ENCODE measurements around the gene UBE2J2.

The UBE2J2 gene

DNA sequence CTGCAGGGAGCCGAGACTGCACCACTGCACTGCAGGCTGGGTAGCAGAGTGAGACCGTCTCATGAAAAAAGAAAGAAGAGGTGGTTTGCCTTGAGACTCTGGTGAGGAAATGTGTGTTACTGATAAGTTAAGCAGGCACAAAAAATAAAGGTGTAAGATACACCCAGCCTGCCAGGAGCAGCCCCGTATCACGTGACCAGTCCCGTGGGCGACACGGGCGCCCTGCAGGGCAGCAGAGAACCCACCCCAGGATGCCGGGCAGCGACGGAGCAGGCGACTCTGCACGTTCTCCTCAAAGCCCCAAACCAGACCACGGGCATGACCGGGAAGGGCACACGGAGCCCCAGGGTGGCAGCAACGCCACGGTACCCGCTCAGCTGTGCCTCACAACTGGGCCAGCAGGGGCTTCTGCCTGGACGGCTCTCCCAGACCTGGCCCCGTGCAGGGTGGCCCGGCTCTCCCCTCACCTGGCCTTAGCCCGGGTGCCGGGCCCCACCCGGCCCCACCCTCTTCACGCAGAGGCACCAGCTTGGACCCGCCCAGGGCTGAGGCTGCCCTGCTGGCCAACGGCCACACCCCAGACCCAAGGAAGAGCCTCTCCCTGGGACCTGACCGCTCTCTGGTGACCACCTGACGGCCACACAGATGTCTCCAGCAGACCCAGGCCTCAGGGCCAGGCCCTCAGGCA is 51.6 kb downstream of the UBE2J2 start:
- no peak overlapping the region for H3K9ac ChIP-seq (ENCODE audit: low read depth, low read length)
- H3K4me1 ChIP-seq (ENCODE audit: control insufficient read depth, insufficient read depth, low read length), result no peaks in the 10 kb centered on the region
- no peaks in the 10 kb centered on the region for H3K9me3 ChIP-seq (ENCODE audit: control insufficient read depth, insufficient read depth, low read length)
- H3K27me3 ChIP-seq (ENCODE audit: control insufficient read depth, insufficient read depth, low read length), result no peaks in the 10 kb centered on the region
- peaks cover 26% of the 10 kb centered on the region for H3K36me3 ChIP-seq (ENCODE audit: control insufficient read depth, insufficient read depth, low read length)
- no peak overlapping the region for H3K4me3 ChIP-seq (ENCODE audit: low read depth, low read length)

DNA sequence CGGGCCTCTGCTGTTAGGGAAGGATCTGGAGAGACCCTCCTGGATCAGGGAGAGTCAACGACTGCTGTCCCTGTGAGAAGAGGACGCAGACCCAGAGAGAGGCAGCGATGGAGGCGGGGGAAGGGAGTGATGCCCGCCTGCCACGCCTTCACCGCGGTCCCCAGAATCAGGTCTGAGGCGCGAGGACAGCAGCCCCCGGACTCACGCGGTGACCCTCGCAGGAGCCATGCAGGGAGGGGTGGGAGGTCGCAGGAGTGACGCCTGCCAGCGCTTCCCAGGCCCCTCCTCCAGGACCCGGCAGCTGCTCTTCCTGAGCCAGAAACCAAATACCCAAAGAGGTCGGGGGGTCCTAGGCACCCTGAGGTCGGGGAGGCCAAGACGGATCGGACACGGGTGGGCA is 53.5 kb downstream of the UBE2J2 start:
- no peak overlapping the region for H3K4me3 ChIP-seq (ENCODE audit: low read depth, low read length)
- H3K4me1 ChIP-seq (ENCODE audit: control insufficient read depth, insufficient read depth, low read length), result no peaks in the 10 kb centered on the region
- no peaks in the 10 kb centered on the region for H3K27me3 ChIP-seq (ENCODE audit: control insufficient read depth, insufficient read depth, low read length)
- no peaks in the 10 kb centered on the region for H3K9me3 ChIP-seq (ENCODE audit: control insufficient read depth, insufficient read depth, low read length)
- no peak overlapping the region for H3K9ac ChIP-seq (ENCODE audit: low read depth, low read length)
- H3K36me3 ChIP-seq (ENCODE audit: control insufficient read depth, insufficient read depth, low read length), result peaks cover 30% of the 10 kb centered on the region

DNA sequence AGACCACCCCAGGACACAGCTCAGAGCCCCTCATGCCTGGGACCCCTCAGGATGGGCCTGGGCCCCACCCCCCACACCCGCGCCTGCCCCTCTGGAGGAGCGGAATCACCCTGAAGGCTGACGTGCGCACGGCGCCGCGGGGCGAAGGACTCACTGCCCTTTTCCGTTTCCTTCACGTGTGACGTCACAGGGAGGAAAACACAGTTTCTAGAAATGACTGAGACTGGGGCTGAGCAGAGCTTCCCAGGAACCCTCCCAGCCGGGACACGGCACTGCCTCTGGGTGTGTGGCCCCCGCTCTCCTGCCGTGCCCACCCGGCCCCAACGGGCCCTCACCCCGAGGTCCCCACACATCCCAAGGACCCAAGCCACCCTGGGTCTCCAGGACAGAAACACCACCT is 54.3 kb downstream of the UBE2J2 start:
- Histone ChIP-seq H3K9ac (ENCODE audit: low read depth, low read length) (no peak overlapping the region), H3K9me3 (ENCODE audit: control insufficient read depth, insufficient read depth, low read length) (no peaks in the 10 kb centered on the region), H3K36me3 (ENCODE audit: control insufficient read depth, insufficient read depth, low read length) (peaks cover 30% of the 10 kb centered on the region), H3K4me3 (ENCODE audit: low read depth, low read length) (no peak overlapping the region), H3K27me3 (ENCODE audit: control insufficient read depth, insufficient read depth, low read length) (no peaks in the 10 kb centered on the region), H3K4me1 (ENCODE audit: control insufficient read depth, insufficient read depth, low read length) (no peaks in the 10 kb centered on the region)

DNA sequence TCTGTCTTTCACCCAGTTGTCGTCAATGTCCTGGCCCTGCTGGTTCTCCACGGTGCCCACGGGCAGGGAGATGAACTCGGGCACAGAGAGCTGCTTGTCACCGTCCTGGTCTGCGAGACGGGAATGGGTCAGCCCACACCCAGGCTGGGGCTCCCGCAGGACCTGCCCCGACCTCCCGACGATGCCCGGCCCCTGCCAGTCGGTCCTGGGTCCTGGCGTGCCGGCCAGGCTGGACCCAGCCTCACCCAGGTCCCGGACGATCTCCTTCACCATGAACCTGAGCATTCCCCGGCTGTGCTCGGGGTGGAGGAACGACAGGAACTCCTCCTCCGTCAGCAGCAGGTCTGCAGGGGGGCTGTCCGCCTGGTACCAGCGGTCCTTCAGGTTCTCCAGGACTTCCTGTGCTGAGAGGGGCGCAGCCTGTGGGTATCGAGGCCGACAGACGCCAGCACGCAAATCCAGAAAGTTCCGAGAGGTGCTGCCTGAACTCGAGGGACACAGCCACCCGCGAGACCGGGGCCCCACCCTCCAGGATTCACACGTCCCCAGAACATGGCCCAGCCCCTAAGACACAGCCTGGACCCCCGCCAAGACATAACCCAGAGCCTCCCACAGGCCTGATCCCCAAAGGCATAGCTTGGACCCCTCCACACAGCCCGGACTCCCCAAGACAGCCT is 55.0 kb downstream of the UBE2J2 start:
- H3K27me3 ChIP-seq (ENCODE audit: control insufficient read depth, insufficient read depth, low read length), result no peaks in the 10 kb centered on the region
- no peak overlapping the region for H3K4me3 ChIP-seq (ENCODE audit: low read depth, low read length)
- no peaks in the 10 kb centered on the region for H3K9me3 ChIP-seq (ENCODE audit: control insufficient read depth, insufficient read depth, low read length)
- H3K9ac ChIP-seq (ENCODE audit: low read depth, low read length), result no peak overlapping the region
- H3K4me1 ChIP-seq (ENCODE audit: control insufficient read depth, insufficient read depth, low read length), result no peaks in the 10 kb centered on the region
- peaks cover 30% of the 10 kb centered on the region for H3K36me3 ChIP-seq (ENCODE audit: control insufficient read depth, insufficient read depth, low read length)

DNA sequence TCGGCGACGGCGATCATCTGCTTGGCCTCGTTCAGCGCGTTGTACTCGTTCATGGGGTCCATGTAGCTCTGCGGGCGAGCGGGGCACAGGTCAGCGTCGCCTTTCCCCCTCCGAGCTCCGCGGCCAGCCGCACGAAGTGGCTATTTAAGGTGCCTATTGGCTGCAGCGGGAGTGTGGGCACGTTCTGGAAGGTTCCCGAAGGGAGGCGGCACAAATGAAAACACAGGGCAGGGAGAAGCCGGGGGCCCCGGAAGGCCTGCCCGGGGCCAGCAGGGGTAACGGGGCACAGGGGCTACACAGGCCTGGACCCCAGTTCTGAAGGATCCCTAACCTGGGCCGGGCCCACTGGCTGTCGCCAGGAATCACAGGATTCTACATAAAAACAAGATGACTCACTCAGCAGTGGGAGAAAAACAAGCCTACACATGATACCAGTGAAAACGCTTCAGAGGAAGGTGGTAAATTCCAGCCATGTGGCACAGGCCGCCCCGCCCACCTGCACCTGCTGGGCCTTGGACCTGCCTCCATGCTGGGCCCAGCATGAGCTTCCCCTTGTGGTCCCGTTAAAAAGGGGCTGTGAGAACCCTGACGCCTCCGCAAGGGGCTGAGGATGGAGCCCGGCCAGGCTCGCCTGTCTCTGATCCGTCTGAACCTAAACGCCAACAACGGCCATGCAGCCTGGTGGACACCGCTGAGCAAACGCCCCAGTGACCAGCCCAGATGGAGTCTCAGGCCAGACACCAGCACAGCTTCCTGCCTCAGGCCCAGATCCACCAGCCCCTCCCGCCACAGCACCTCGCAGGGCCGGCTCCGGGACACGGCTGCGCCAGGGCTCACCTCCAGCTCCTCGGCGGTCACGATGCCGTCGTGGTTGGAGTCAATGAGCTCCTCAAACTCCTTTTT is 55.8 kb downstream of the UBE2J2 start:
- Histone ChIP-seq H3K4me1 (ENCODE audit: control insufficient read depth, insufficient read depth, low read length) (no peaks in the 10 kb centered on the region), H3K36me3 (ENCODE audit: control insufficient read depth, insufficient read depth, low read length) (peaks cover 25% of the 10 kb centered on the region), H3K4me3 (ENCODE audit: low read depth, low read length) (no peak overlapping the region), H3K27me3 (ENCODE audit: control insufficient read depth, insufficient read depth, low read length) (no peaks in the 10 kb centered on the region), H3K9me3 (ENCODE audit: control insufficient read depth, insufficient read depth, low read length) (no peaks in the 10 kb centered on the region), H3K9ac (ENCODE audit: low read depth, low read length) (no peak overlapping the region)

DNA sequence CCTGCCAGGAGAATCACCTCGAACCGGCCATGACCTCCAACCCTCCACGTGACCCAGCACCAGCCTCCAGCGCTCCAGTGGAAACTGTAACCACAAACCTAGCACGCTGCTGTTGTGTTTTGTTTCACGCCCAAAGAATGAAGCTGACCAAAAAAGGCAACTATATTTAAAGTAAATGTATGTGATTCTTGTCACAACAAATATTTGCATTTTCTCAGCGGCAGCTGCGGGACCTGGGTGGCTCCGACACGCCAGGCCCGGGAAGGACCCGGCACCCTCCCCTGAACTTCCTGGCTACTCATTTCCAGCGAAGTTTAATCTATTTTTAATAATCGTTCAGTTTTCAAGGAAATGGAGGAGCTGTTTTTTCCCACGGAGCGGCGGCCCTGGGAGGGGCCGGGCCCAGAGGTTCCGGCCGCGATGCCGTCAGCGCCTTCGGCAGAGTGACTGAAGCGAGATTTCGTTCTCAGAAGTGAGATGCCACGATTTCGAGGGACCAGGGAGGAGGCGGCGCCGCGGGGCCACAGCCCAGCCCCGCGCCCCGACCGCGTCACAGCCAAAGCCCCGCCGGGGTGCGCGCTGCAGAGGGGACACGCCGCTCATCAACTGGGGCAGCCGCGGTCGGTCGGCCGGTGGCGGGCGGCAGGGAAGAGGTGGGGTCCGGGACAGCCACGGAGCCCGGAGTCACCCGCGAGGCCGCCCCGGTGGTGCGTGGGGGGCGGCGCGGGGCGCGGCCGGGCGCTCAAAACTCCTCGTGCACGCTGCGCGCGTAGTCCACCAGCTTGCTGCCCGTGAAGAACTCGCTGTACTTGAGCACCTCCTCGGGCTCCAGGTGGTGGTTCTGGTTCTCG is 56.7 kb downstream of the UBE2J2 start:
- no peak overlapping the region for H3K4me3 ChIP-seq (ENCODE audit: low read depth, low read length)
- H3K36me3 ChIP-seq (ENCODE audit: control insufficient read depth, insufficient read depth, low read length), result peaks cover 16% of the 10 kb centered on the region
- H3K27me3 ChIP-seq (ENCODE audit: control insufficient read depth, insufficient read depth, low read length), result no peaks in the 10 kb centered on the region
- H3K4me1 ChIP-seq (ENCODE audit: control insufficient read depth, insufficient read depth, low read length), result no peaks in the 10 kb centered on the region
- H3K9ac ChIP-seq (ENCODE audit: low read depth, low read length), result no peak overlapping the region
- no peaks in the 10 kb centered on the region for H3K9me3 ChIP-seq (ENCODE audit: control insufficient read depth, insufficient read depth, low read length)

DNA sequence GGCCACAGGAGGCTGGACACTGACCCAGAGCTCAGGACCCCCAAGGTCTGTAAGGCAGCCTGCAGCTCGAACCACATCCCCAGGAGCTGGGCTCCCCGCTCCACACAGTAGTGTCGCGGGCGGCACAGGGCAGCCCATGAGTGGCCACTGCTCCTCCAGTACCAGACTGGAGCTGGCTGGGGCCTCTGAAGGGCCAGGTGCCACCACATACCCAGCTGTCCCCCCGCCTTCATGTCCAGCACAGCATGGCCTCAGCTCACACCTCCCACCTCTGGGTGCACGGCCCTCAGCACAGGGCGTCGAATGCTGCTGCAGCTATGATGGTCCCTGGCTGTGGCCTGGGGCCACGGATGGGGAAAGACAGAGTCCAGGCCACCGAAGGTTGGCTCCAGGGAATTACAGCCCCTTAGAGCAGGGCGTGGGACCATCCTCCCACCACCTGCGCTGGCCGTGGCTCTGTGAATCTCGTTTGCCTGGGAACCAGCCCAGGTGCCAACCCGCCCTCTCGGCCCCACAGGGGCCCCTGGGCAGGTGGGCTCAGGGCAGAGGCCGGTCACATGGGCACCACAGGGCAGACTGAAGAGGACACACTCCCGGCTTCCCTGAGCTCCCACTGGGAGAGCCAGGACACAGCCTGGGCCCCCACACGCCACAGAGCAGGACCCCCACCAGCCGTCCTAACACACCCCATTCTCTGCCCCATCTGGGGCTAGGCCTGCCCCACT is 57.6 kb downstream of the UBE2J2 start:
- H3K27me3 ChIP-seq (ENCODE audit: control insufficient read depth, insufficient read depth, low read length), result no peaks in the 10 kb centered on the region
- no peaks in the 10 kb centered on the region for H3K9me3 ChIP-seq (ENCODE audit: control insufficient read depth, insufficient read depth, low read length)
- H3K4me1 ChIP-seq (ENCODE audit: control insufficient read depth, insufficient read depth, low read length), result no peaks in the 10 kb centered on the region
- H3K9ac ChIP-seq (ENCODE audit: low read depth, low read length), result no peak overlapping the region
- no peak overlapping the region for H3K4me3 ChIP-seq (ENCODE audit: low read depth, low read length)
- H3K36me3 ChIP-seq (ENCODE audit: control insufficient read depth, insufficient read depth, low read length), result peaks cover 16% of the 10 kb centered on the region

DNA sequence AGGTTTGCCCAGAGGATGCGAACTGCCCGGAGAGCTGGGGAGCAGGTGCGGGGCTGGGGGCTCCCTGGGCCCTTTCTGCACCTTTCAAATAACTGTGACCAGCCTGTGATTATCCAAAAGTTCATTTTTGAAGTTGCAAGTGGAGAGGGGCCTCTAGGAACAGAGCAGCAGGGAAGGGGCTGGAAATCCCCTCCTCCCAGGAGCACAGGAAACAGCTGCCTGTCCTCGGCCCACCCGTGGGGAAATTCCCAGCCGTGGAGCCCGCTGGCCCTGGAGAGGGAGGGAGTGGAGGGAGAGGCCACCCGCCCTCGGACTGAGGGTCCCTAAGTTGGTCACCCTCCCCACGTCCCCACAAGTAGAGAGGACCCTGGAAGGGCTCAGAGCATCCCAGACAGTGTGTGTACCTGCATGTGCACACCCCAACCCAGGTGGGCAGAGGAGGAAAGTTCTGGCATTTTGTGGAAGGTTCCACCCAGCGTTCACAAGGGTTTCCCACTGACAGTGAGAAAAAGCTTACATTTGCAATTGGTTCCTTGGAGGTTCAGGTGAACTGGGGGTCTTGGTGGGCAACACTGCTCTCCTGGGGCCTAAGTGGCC is 58.5 kb downstream of the UBE2J2 start:
- Histone ChIP-seq H3K36me3 (ENCODE audit: control insufficient read depth, insufficient read depth, low read length) (peaks cover 16% of the 10 kb centered on the region), H3K27me3 (ENCODE audit: control insufficient read depth, insufficient read depth, low read length) (no peaks in the 10 kb centered on the region), H3K9ac (ENCODE audit: low read depth, low read length) (no peak overlapping the region), H3K9me3 (ENCODE audit: control insufficient read depth, insufficient read depth, low read length) (no peaks in the 10 kb centered on the region), H3K4me1 (ENCODE audit: control insufficient read depth, insufficient read depth, low read length) (no peaks in the 10 kb centered on the region), H3K4me3 (ENCODE audit: low read depth, low read length) (no peak overlapping the region)

DNA sequence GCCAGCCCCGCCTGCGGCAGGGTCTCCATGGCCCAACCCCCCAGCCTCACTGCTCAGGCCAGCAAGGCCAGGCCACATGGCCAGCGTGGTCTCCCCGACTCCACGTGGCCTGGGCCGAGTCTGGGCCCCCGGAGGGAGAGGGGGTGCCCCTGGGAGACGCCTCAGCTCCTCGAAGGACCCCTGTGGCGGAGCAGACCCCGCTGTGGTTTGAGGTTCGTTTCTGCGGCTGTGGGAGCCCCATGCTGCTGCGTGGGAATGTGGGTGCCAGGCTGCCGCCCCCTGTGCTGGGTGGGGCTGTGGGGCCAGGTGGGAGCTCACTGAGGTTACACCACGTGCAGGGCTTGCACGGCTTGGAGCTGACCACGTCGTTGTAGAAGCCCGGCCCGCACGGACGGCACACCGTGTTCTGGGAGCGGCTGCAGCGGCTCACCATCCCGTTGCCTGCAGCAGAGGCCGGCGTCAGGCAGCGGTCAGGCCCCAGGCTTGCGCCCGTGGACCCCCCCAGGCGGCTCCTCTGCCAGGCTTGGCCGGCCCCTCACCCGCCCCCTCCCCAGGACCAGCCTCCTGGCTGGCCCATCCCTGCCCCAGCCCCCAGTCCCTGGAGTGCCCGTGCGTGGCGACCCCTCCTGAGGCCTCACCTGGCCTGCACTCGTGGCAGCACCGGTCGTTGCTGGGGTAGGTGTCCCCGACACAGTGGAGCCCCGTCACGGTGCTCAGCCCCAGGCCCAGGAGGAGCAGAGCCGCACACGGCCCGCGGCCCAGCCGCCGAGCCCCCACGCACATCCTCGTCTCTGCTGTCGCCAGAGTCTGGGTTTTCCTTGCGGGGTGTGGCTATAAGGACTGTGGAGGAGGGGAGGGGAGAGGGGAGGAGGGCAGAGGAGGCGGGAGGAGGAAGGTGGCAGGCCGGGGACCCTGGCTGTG is 60.0 kb downstream of the UBE2J2 start, which contains the start of gene TNFRSF4:
TSS of gene TNFRSF4 (minus strand) at position 809 of the 921 bp plus-strand sequence. CDS start at position 783, 26 bp downstream.
- no peak within 1 kb of the TSS for H3K4me3 ChIP-seq (ENCODE audit: low read depth, low read length)
- H3K4me1 ChIP-seq (ENCODE audit: control insufficient read depth, insufficient read depth, low read length), result no peaks in the 10 kb centered on the region
- no peaks in the 10 kb centered on the region for H3K27me3 ChIP-seq (ENCODE audit: control insufficient read depth, insufficient read depth, low read length)
- H3K9me3 ChIP-seq (ENCODE audit: control insufficient read depth, insufficient read depth, low read length), result no peaks in the 10 kb centered on the region
- H3K36me3 ChIP-seq (ENCODE audit: control insufficient read depth, insufficient read depth, low read length), result peaks cover 14% of the 10 kb centered on the region
- no peak within 1 kb of the TSS for H3K9ac ChIP-seq (ENCODE audit: low read depth, low read length)
